A549 (cell line): ENCODE data around the gene MRPS9. TPM values are rescaled to one million over a fixed set of nuclear protein-coding genes. Genes with fewer than 3 reads are reported as not detected.

Experiments
- ATAC-seq, 2 experiments: fragments of 200-7000 bp in 1 of 2; fragments of >200 bp in 1 of 2; cut with Nextera tagmentation in 1 of 2; cut with Tn5 transposase in 1 of 2; 3 replicates each; pipeline versions ENCODE4 v1.8.0 to v1.9.1; 2018 to 2020; ENCODE audit warnings: mild to moderate bottlenecking in 1 of 2, moderate library complexity in 1 of 2
- CTCF ChIA-PET: fragments of 300-600 bp; sonication (Branson Sonifier 250); formaldehyde crosslinking; extraction: SDS; loops from one replicate; lab custom pipeline; 2021; ENCODE audit warnings: antibody characterized with exemption, inconsistent platforms; lab: Yijun Ruan, JAX
- POLR2A ChIA-PET: fragments of 350-600 bp; formaldehyde crosslinking; extraction: SDS; loops from one replicate; lab custom pipeline; 2021; ENCODE audit warnings: antibody characterized with exemption, inconsistent platforms; lab: Yijun Ruan, JAX
- DNase-seq, 2 experiments: peaks; one replicate each; pipeline versions ENCODE4 v3.0.0 to v3.0.0-alpha.2; 2011 to 2016; ENCODE audit warnings: low read depth in 1 of 2, low spot score in 1 of 2
- FAIRE-seq: peaks from 2 replicates; lab custom pipeline; 2011; peaks lifted over from hg19 to GRCh38; lab: Jason Lieb, UNC
- H3K27ac ChIP-seq, 2 experiments: fragments of >200 bp; sonication (Bioruptor Twin); formaldehyde crosslinking; 3 replicates each; pipeline ENCODE4 v1.5.1; 2016 to 2017
- H3K4me1 ChIP-seq: fragments of >200 bp; sonication (Bioruptor Twin); formaldehyde crosslinking; 3 replicates; pipeline ENCODE4 v1.6.1; 2016
- H3K4me2 ChIP-seq: fragments of >200 bp; sonication (Bioruptor Twin); formaldehyde crosslinking; 3 replicates; pipeline ENCODE4 v1.6.1; 2016
- H3K4me3 ChIP-seq: fragments of >200 bp; sonication (Bioruptor Twin); formaldehyde crosslinking; 3 replicates; pipeline ENCODE4 v1.5.1; 2016
- H3K9me3 ChIP-seq: fragments of >200 bp; sonication (Bioruptor Twin); formaldehyde crosslinking; 3 replicates; pipeline ENCODE4 v1.6.1; 2016
- ATOH8 ChIP-seq: fragments of 250-450 bp; sonication (Bioruptor Pico); IDR thresholded peaks from 2 replicates; pipeline ENCODE4 v1.5.0; 2020; ENCODE audit warnings: low read depth, mild to moderate bottlenecking, moderate library complexity
- BHLHE40 ChIP-seq: IDR thresholded peaks from 2 replicates; pipeline ENCODE4 v1.6.1; 2012; ENCODE audit warnings: low read depth, low read length, inconsistent platforms
- CBX2 ChIP-seq: fragments of 200-600 bp; sonication (generic); IDR thresholded peaks from 2 replicates; pipeline ENCODE4 v1.6.1; 2016; ENCODE audit warnings: low read depth, mild to moderate bottlenecking, borderline replicate concordance
- CHD4 ChIP-seq: fragments of 200-600 bp; sonication (generic); IDR thresholded peaks from 2 replicates; pipeline ENCODE4 v1.6.1; 2016; ENCODE audit warnings: antibody characterized with exemption, mild to moderate bottlenecking, borderline replicate concordance
- E2F6 ChIP-seq: IDR thresholded peaks from 2 replicates; pipeline ENCODE4 v1.6.1; 2012; ENCODE audit warnings: low read depth, borderline replicate concordance
- EHF ChIP-seq: fragments of 250-450 bp; sonication (Bioruptor Pico); IDR thresholded peaks from 2 replicates; pipeline ENCODE4 v1.5.0; 2020; ENCODE audit warnings: mild to moderate bottlenecking
- EHMT2 ChIP-seq: fragments of 200-600 bp; sonication (generic); IDR thresholded peaks from 2 replicates; pipeline ENCODE4 v1.6.1; 2016; ENCODE audit warnings: antibody characterized with exemption, low read depth, mild to moderate bottlenecking, moderate library complexity
- ELK1 ChIP-seq: fragments of 150-350 bp; IDR thresholded peaks from 2 replicates; pipeline ENCODE4 v1.6.1; 2014; ENCODE audit warnings: low read depth, mild to moderate bottlenecking, low read length
- ESRRA ChIP-seq: fragments of 150-350 bp; IDR thresholded peaks from 2 replicates; pipeline ENCODE4 v1.6.1; 2014; ENCODE audit warnings: mild to moderate bottlenecking, low read length, borderline replicate concordance
- HDAC2 ChIP-seq: fragments of 200-600 bp; sonication (generic); IDR thresholded peaks from 2 replicates; pipeline ENCODE4 v1.6.1; 2016
- HEYL ChIP-seq: fragments of 250-450 bp; sonication (Bioruptor Pico); IDR thresholded peaks from 2 replicates; pipeline ENCODE4 v1.8.0; 2021; ENCODE audit warnings: mild to moderate bottlenecking, moderate library complexity
- HOXA7 ChIP-seq: fragments of 250-450 bp; sonication (Bioruptor Pico); IDR thresholded peaks from 2 replicates; pipeline ENCODE4 v1.5.0; 2020; ENCODE audit warnings: mild to moderate bottlenecking, moderate library complexity
- JUNB ChIP-seq: fragments of >200 bp; sonication (Bioruptor Twin); formaldehyde crosslinking; IDR thresholded peaks from 2 replicates; pipeline ENCODE4 v1.6.1; 2016
- KDM5A ChIP-seq: fragments of 200-600 bp; sonication (generic); IDR thresholded peaks from 2 replicates; pipeline ENCODE4 v1.6.1; 2016; ENCODE audit warnings: antibody characterized with exemption, mild to moderate bottlenecking
- MAFK ChIP-seq: fragments of 450-650 bp; IDR thresholded peaks from 2 replicates; pipeline ENCODE4 v1.6.1; 2014; ENCODE audit not compliant: partially characterized antibody
- MAZ ChIP-seq: fragments of 150-350 bp; IDR thresholded peaks from 2 replicates; pipeline ENCODE4 v1.6.1; 2014; ENCODE audit warnings: antibody characterized with exemption, low read depth, low read length, borderline replicate concordance
- NFE2L2 ChIP-seq: fragments of 150-350 bp; conservative IDR thresholded peaks from 2 replicates; pipeline ENCODE4 v1.6.1; 2014; ENCODE audit warnings: low read length
- PHF8 ChIP-seq: fragments of 200-600 bp; sonication (generic); IDR thresholded peaks from 2 replicates; pipeline ENCODE4 v1.6.1; 2016; ENCODE audit warnings: low read depth, mild to moderate bottlenecking, antibody characterized with exemption, moderate library complexity, borderline replicate concordance
- POLR2A ChIP-seq: IDR thresholded peaks from 2 replicates; pipeline ENCODE4 v1.6.1; 2012; ENCODE audit warnings: mild to moderate bottlenecking, low read length
- RARB ChIP-seq: fragments of 250-450 bp; sonication (Bioruptor Pico); IDR thresholded peaks from 2 replicates; pipeline ENCODE4 v1.8.0; 2021; ENCODE audit warnings: mild to moderate bottlenecking, moderate library complexity
- RFX5 ChIP-seq: fragments of 450-650 bp; IDR thresholded peaks from 2 replicates; pipeline ENCODE4 v1.7.1; 2014; ENCODE audit warnings: antibody characterized with exemption, mild to moderate bottlenecking, moderate library complexity
- SMC3 ChIP-seq: fragments of >200 bp; sonication (Bioruptor Twin); formaldehyde crosslinking; IDR thresholded peaks from 3 replicates; pipeline ENCODE4 v1.6.1; 2018; ENCODE audit warnings: inconsistent platforms
- TFCP2L1 ChIP-seq: fragments of 250-450 bp; sonication (Bioruptor Pico); IDR thresholded peaks from 2 replicates; pipeline ENCODE4 v1.5.0; 2021; ENCODE audit warnings: mild to moderate bottlenecking
- ZC3H11A ChIP-seq: fragments of 450-650 bp; IDR thresholded peaks from 2 replicates; pipeline ENCODE4 v1.6.1; 2014; ENCODE audit warnings: antibody characterized with exemption, mild to moderate bottlenecking
- ZFP36 ChIP-seq: fragments of 450-650 bp; IDR thresholded peaks from 2 replicates; pipeline ENCODE4 v1.6.1; 2014; ENCODE audit warnings: borderline replicate concordance; ENCODE audit not compliant: partially characterized antibody
- ZNF302 ChIP-seq: fragments of 250-450 bp; sonication (Bioruptor Pico); IDR thresholded peaks from 2 replicates; pipeline ENCODE4 v1.9.0; 2021; ENCODE audit warnings: inconsistent platforms, mild to moderate bottlenecking, moderate library complexity
- WGBS: methylation state at CpG from one replicate; pipeline ENCODE4 v1.1.6; 2017; ENCODE audit errors: missing lambda C conversion rate; 5-methylcytosine and 5-hydroxymethylcytosine counted together
- polyA plus RNA-seq, 4 experiments: library from polyadenylated mRNA; depleted of rRNA in 3 of 4; stranded (reverse); fragments of >200 nt; fragmentation: RNase III in 1 of 4; extraction: RNeasy Plus Mini Kit Qiagen cat#74134 plus additional on column Dnase treatment in 1 of 4; gene quantifications; 2 replicates in 3 of 4; 3 replicates in 1 of 4; pipeline ENCODE4 v1.2.3, GENCODE V29; 2011 to 2017
- TF ChIP-seq, protein P1 (sequence below): IDR thresholded peaks from 2 replicates; pipeline ENCODE4 v1.6.1; 2012

Gene MRPS9
- polyA plus RNA-seq, 2 of the 4 experiments (the other 2 are of a cell fraction), result 42.5 to 54.4 TPM

DNA sequence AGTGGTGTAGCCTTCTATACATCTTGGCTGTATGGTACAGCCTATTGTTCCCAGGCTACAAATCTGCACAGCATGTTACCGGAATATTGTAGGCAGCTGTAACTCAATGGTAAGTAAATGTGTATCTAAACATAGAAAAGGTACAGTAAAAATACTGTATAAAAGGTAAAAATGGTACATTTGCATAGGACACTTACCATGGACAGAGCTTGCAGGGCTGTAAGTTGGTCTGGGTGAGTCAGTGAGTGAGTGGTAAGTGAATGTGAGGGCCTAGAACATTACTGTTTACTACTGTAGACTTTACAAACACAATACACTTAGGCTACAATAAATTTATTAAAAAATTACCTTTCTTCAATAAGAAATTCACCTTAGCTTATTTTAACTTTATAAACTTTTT lies 3.7 kb upstream of the MRPS9 start:
- H3K9me3 ChIP-seq, result no peaks in the 10 kb centered on the region
- CTCF ChIA-PET, result interaction anchor here (0.9 kb wide), 1 partner anchor 8 kb away, joined by 3 read pairs; no protein-coding TSS in a partner anchor
- FAIRE-seq, result no peak

GRCh38 chr2:105038383-105039061 lies 653 bp downstream of the MRPS9 start:
- ChIA-PET POLR2A (interaction anchor here (0.7 kb wide), 1 partner anchor 37 kb away, joined by 3 read pairs; no protein-coding TSS in a partner anchor), CTCF (interaction anchor here (0.6 to 0.8 kb wide), 3 partner anchors 12 to 53 kb away, joined by 3 read pairs; no protein-coding TSS in a partner anchor)
- no peaks in the 10 kb centered on the region for H3K9me3 ChIP-seq
- 1% methylated on average over 17 of the region's 17 CpGs for whole genome bisulfite sequencing
- peak overlapping the region; percentile 76 for H3K4me3 ChIP-seq
- no peak for FAIRE-seq
- H3K4me2 ChIP-seq, result peak overlapping the region; percentile 69
- DNase-seq, result peak; percentile 1 to 2
- ATAC-seq, result peak; percentile 18 to 51
- TF ChIP-seq KDM5A (peak; percentile 8), PHF8 (peak; percentile 10), HEYL (no peak)
- H3K4me1 ChIP-seq, result peaks cover 7% of the 10 kb centered on the region; the same call in 1 of the 3 replicates
- H3K27ac ChIP-seq, result peak overlapping the region; percentile 89 to 92

More for the DNA sequence above, 3.7 kb upstream of the MRPS9 start:
- ATAC-seq, result no peak
- peaks cover 7% of the 10 kb centered on the region; the same call in 1 of the 3 replicates for H3K4me1 ChIP-seq
- H3K27ac ChIP-seq, result no peak overlapping the region
- no peak overlapping the region for H3K4me3 ChIP-seq
- no peak overlapping the region for H3K4me2 ChIP-seq
- no peak for TF ChIP-seq HDAC2
- TF ChIP-seq HOXA7 (CRISPR knock-in tag), result no peak
- no peak for TF ChIP-seq ZFP36
- no peak for TF ChIP-seq NFE2L2
- no peak for TF ChIP-seq POLR2A
- no peak for TF ChIP-seq EHMT2
- TF ChIP-seq MAFK, result no peak
- no peak for TF ChIP-seq KDM5A
- TF ChIP-seq RARB, result no peak
- TF ChIP-seq HEYL, result no peak
- no peak for TF ChIP-seq ZC3H11A
- no peak for TF ChIP-seq BHLHE40
- TF ChIP-seq CBX2, result no peak
- TF ChIP-seq ATOH8 (CRISPR knock-in tag), result no peak
- TF ChIP-seq EHF, result no peak
- TF ChIP-seq, all 56 proteins: peak for 0
- DNase-seq, result no peak
- POLR2A ChIA-PET, result interaction anchor here (0.7 kb wide), 1 partner anchor 141 kb away, joined by 4 read pairs; no protein-coding TSS in a partner anchor
- WGBS, result 86% methylated on average over 1 of the region's 1 CpG

- H3K4me1 ChIP-seq, result peaks cover 7% of the 10 kb centered on the region; the same call in 1 of the 3 replicates
- ChIA-PET POLR2A (no interaction called here), CTCF (interaction anchor here (0.7 kb wide), 1 partner anchor 199 kb away, joined by 5 read pairs; no protein-coding TSS in a partner anchor)
- TF ChIP-seq SMC3, result no peak
- TF ChIP-seq ELK1, result no peak
- FAIRE-seq, result no peak
- H3K4me2 ChIP-seq, result peak overlapping the region; percentile 69; the same call in 1 of the 3 replicates
- no peak for DNase-seq
- no peak overlapping the region for H3K4me3 ChIP-seq
- H3K27ac ChIP-seq, result no peak overlapping the region
- no peaks in the 10 kb centered on the region for H3K9me3 ChIP-seq
- ATAC-seq, result no peak
Observed at GRCh38 chr2:105039559-105039958, 1.7 kb downstream of the MRPS9 start.

DNA sequence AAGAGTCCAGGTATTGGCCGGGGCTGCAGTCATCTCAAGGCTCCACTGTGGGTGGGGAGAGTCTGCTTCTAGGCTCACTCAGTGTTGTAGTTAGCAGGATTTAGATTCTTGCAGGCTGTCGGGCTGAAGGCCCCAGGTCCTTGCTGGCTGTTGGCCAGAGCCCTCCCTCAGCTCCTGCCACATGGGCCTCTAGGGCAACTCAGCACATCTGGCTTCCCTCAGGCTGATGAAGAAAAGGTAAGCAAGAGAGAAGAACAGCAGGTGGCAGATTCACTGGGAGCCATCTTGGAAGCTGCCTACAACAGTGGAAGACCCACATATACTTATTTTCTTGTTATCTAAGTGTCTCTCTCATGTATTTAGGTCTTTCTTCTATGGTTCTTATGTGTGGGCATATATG lies 4.3 kb downstream of the MRPS9 start:
- no peak for TF ChIP-seq EHMT2
- no peak for TF ChIP-seq ZC3H11A
- no peak for TF ChIP-seq E2F6
- no peak for TF ChIP-seq TFCP2L1 (CRISPR knock-in tag)
- TF ChIP-seq KDM5A, result no peak
- no peak for TF ChIP-seq ZNF302 (CRISPR knock-in tag)
- no peak for TF ChIP-seq RARB
- no peak for TF ChIP-seq EHF
- TF ChIP-seq, protein P1, sequence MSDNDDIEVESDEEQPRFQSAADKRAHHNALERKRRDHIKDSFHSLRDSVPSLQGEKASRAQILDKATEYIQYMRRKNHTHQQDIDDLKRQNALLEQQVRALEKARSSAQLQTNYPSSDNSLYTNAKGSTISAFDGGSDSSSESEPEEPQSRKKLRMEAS, result no peak
- TF ChIP-seq JUNB, result no peak
- no peak for TF ChIP-seq CHD4
- no peak for TF ChIP-seq ELK1
- no peak for TF ChIP-seq RFX5
- no peak for TF ChIP-seq MAZ
- no peak for TF ChIP-seq POLR2A
- no peak for TF ChIP-seq HDAC2
- TF ChIP-seq ESRRA, result no peak
- ATAC-seq (no peak), DNase-seq (no peak), FAIRE-seq (no peak)
- 100% methylated on average over 1 of the region's 2 CpGs for WGBS
- POLR2A ChIA-PET, result no interaction called here
- no peaks in the 10 kb centered on the region for H3K9me3 ChIP-seq
- H3K4me3 ChIP-seq, result no peak overlapping the region
- H3K4me1 ChIP-seq, result peaks cover 4% of the 10 kb centered on the region; the same call in 1 of the 3 replicates
- no peak overlapping the region for H3K4me2 ChIP-seq
- H3K27ac ChIP-seq, result no peak overlapping the region
- CTCF ChIA-PET, result interaction anchor here (0.6 kb wide), 1 partner anchor 8 kb away, joined by 3 read pairs; no protein-coding TSS in a partner anchor
